Endothelial cell of umbilical vein (primary cell): ENCODE results near the gene PLAA. TPM values are rescaled to one million over a fixed set of nuclear protein-coding genes. Genes with fewer than 3 reads are reported as not detected.
A peak's percentile ranks its signal among the peaks of the same experiment; 100 is the strongest.

Experiments
- BruUV-seq: library from RNA; stranded (reverse); fragments of 400-500 nt; replicated peaks from 2 replicates; lab custom pipeline; 2021; lab: Mats Ljungman, UMichigan
- CTCF ChIA-PET: fragments of 300-600, 350-600 bp; sonication (Branson Sonifier 250); formaldehyde crosslinking; loops from one replicate; lab custom pipeline; 2021; ENCODE audit warnings: antibody characterized with exemption, inconsistent platforms; lab: Charles Lee
- POLR2A ChIA-PET: fragments of 300-600, 350-600 bp; sonication (Branson Sonifier 250); formaldehyde crosslinking; loops from one replicate; lab custom pipeline; 2021; ENCODE audit warnings: antibody characterized with exemption, inconsistent platforms; lab: Charles Lee
- DNase-seq: peaks from one replicate; pipeline ENCODE4 v3.0.0-alpha.2; 2011; ENCODE audit warnings: low read depth, low spot score
- FAIRE-seq: peaks from 2 replicates; lab custom pipeline; 2011; peaks lifted over from hg19 to GRCh38; lab: Jason Lieb, UNC
- H2AFZ ChIP-seq: 2 replicates; pipeline ENCODE4 v1.6.0; 2012; ENCODE audit warnings: low read depth, low read length, control low read depth, inconsistent platforms
- H3K27ac ChIP-seq: 2 replicates; pipeline ENCODE4 v1.5.1; 2011; ENCODE audit warnings: low read depth, mild to moderate bottlenecking, control low read depth, low read length, moderate library complexity; ENCODE audit not compliant: insufficient read depth
- H3K27me3 ChIP-seq, 2 experiments: 2 replicates each; pipeline versions ENCODE4 v1.6.0 to v1.6.1; 2011; ENCODE audit warnings: low read length in 2 of 2, mixed read lengths in 1 of 2; ENCODE audit not compliant: control insufficient read depth in 2 of 2, insufficient read depth in 2 of 2
- H3K36me3 ChIP-seq, 2 experiments: 2 replicates in 1 of 2; 3 replicates in 1 of 2; pipeline ENCODE4 v1.5.1; 2011; ENCODE audit warnings: low read length in 2 of 2, mild to moderate bottlenecking in 1 of 2, moderate library complexity in 1 of 2; ENCODE audit not compliant: control insufficient read depth in 2 of 2, insufficient read depth in 2 of 2; ENCODE audit errors: extremely low read depth in 1 of 2
- H3K4me1 ChIP-seq: 3 replicates; pipeline ENCODE4 v1.5.1; 2011; ENCODE audit warnings: mild to moderate bottlenecking, low read length; ENCODE audit not compliant: control insufficient read depth, insufficient read depth; ENCODE audit errors: extremely low read depth
- H3K4me2 ChIP-seq: 2 replicates; pipeline ENCODE4 v1.6.1; 2011; ENCODE audit warnings: low read length, control low read depth, mixed read lengths; ENCODE audit not compliant: insufficient read depth
- H3K4me3 ChIP-seq, 3 experiments: fragments of 200-600 bp in 1 of 3; sonication (generic), shearing (Covaris generic) in 1 of 3; replicated peaks in 1 of 3; 2 replicates each; pipeline ENCODE4 v1.5.1; 2011 to 2016; ENCODE audit warnings: control low read depth in 3 of 3, low read length in 3 of 3, mild to moderate bottlenecking in 2 of 3, inconsistent platforms in 1 of 3, low read depth in 1 of 3, moderate library complexity in 1 of 3; ENCODE audit not compliant: insufficient read depth in 1 of 3
- H3K79me2 ChIP-seq: 2 replicates; pipeline ENCODE4 v1.6.0; 2012; ENCODE audit warnings: low read length, inconsistent platforms; ENCODE audit not compliant: control insufficient read depth, insufficient read depth
- H3K9ac ChIP-seq: replicated peaks from 2 replicates; pipeline ENCODE3; 2011; ENCODE audit warnings: low read length, control low read depth; ENCODE audit not compliant: insufficient read depth; ENCODE audit errors: extremely low read depth
- H3K9me1 ChIP-seq: replicated peaks from 3 replicates; pipeline ENCODE4 v1.6.0; 2011; ENCODE audit warnings: mild to moderate bottlenecking, low read length; ENCODE audit not compliant: control insufficient read depth, insufficient read depth; ENCODE audit errors: extremely low read depth
- H3K9me3 ChIP-seq: replicated peaks from 2 replicates; pipeline ENCODE4 v1.5.1; 2012; ENCODE audit warnings: low read length, inconsistent platforms; ENCODE audit not compliant: control insufficient read depth, insufficient read depth
- H4K20me1 ChIP-seq: replicated peaks from 2 replicates; pipeline ENCODE3; 2011; ENCODE audit warnings: mild to moderate bottlenecking, low read length; ENCODE audit not compliant: control insufficient read depth, insufficient read depth; ENCODE audit errors: extremely low read depth
- EZH2 ChIP-seq: IDR thresholded peaks from 2 replicates; pipeline ENCODE4 v1.6.1; 2012; ENCODE audit warnings: borderline replicate concordance, low read depth, mild to moderate bottlenecking, moderate library complexity, low read length, inconsistent platforms; ENCODE audit not compliant: severe bottlenecking
- FOS ChIP-seq: IDR thresholded peaks from 2 replicates; pipeline ENCODE4 v1.6.1; 2011; ENCODE audit warnings: mild to moderate bottlenecking, low read length, moderate library complexity, borderline replicate concordance; ENCODE audit not compliant: insufficient read depth
- GATA2 ChIP-seq: IDR thresholded peaks from 2 replicates; pipeline ENCODE4 v1.7.0; 2011; ENCODE audit warnings: low read depth, mild to moderate bottlenecking, moderate library complexity, mixed read lengths, low read length; ENCODE audit not compliant: insufficient read length, insufficient read depth
- JUN ChIP-seq: IDR thresholded peaks from 2 replicates; pipeline ENCODE4 v1.6.1; 2011; ENCODE audit warnings: borderline replicate concordance, low read depth; ENCODE audit not compliant: insufficient read length, insufficient read depth
- MYC ChIP-seq: IDR thresholded peaks from one replicate; pipeline ENCODE4 v1.6.1; 2011; ENCODE audit warnings: mild to moderate bottlenecking, low read depth, low read length
- POLR2A ChIP-seq: IDR thresholded peaks from 2 replicates; pipeline ENCODE4 v1.6.1; 2012; ENCODE audit warnings: low read depth, mild to moderate bottlenecking, control low read depth, low read length
- POLR2AphosphoS5 ChIP-seq: IDR thresholded peaks from 2 replicates; pipeline ENCODE4 v1.6.1; 2012; ENCODE audit warnings: low read depth, mild to moderate bottlenecking, control low read depth, low read length, moderate library complexity; ENCODE audit not compliant: insufficient read depth
- dilution Hi-C: fragments of 300-500 bp; cut with MboI; formaldehyde crosslinking; loops from one replicate; pipeline ENCODE4 v1.15.0; 2019; ENCODE audit warnings: low sequenced_read_pairs; ENCODE audit not compliant: extremely low pct_ligation_motif_present
- intact Hi-C: fragments of 100-400 bp; cut with micrococcal nuclease; formaldehyde crosslinking; loops from one replicate; pipeline ENCODE4 v1.10.0; 2022
- polyA plus RNA-seq, 4 experiments: library from polyadenylated mRNA; depleted of rRNA in 3 of 4; stranded (reverse) in 3 of 4; unstranded in 1 of 4; fragments of >200 nt; gene quantifications; 2 replicates each; pipeline versions ENCODE4 v1.2.1 to v1.2.3, GENCODE V29; 2011 to 2012; ENCODE audit warnings: missing spikeins in 1 of 4
- total RNA-seq: library from RNA; stranded (reverse); gene quantifications from 2 replicates; pipeline ENCODE4 v1.2.3, GENCODE V29; 2021
- TF ChIP-seq, protein P1 (sequence below), 2 donors: IDR thresholded peaks; 1 replicate in 1 of 2; 2 replicates in 1 of 2; pipeline ENCODE4 v1.5.1; 2011; ENCODE audit warnings: low read length in 2 of 2, mild to moderate bottlenecking in 2 of 2, moderate library complexity in 2 of 2, control low read depth in 1 of 2, inconsistent platforms in 1 of 2, low read depth in 1 of 2; ENCODE audit not compliant: insufficient read depth in 1 of 2; ENCODE audit errors: extremely low read depth in 1 of 2
- TF ChIP-seq, protein P2 (sequence below): IDR thresholded peaks from 2 replicates; pipeline ENCODE4 v1.6.1; 2011; ENCODE audit not compliant: insufficient read depth, insufficient read length

Gene PLAA
- total and polyA plus RNA-seq, 2 donors (not counting 3 experiments of a cell fraction or from before 2014, with no cell fraction given) = 15.6 to 36.9 TPM

DNA sequence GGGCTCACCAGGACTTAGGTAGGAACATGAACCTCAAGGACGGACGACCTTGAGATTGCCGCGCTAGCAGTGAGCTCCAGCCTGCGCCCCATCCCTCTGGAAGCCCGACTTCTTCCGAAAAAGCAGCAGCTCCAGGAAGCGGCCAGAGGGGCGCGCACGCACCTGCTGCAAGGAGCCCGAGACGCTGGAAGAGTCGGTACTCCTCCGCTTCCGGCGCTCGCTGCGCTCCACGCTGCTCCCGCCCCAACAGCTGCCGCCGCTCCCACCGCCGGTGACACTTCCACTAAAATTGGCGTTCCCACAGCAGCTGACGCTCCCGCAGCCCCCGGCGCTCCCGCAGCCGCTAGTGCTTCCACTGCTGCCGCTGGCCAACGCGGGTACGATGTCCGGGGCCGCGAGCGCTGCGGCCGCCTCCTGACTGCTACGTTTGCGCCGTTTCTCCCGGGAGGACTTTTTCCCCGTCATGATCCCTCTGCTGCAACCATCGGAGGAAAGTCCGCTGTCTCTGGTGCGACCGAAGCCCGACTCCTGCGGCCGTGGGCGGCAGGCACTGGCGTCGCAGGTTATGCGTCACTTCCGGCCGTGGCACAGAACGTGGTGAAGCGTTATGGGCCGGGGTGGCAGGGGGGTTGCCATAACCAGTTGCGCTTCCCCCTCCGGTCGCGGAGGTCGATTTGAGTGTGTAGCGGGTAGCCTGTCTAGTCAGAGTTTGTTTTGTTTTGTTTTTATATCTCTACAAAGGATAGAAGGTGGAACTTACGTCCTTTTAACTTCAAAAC, 54.6 kb downstream of the PLAA start, which contains the start of gene CAAP1:
TSS of gene CAAP1 (minus strand) at position 552 of the 779 bp plus-strand sequence. CDS start at position 465, 87 bp downstream.
- intact Hi-C loops (loop anchor here (1.0 to 10.0 kb wide), 5 partner anchors 55 to 680 kb away; partner anchors contain the start of genes C9orf72, IFT74 and PLAA), dilution Hi-C loops (no loop called here)
- H3K27me3 ChIP-seq = no peaks in the 10 kb centered on the region
- H3K9me3 ChIP-seq = no peaks in the 10 kb centered on the region
- POLR2A ChIA-PET = interaction anchor here (1.0 kb wide), 1 partner anchor 63 kb away, joined by 4 read pairs; the partner anchor contains the start of gene IFT74
- DNase-seq = peak; percentile 93
- H3K4me3 ChIP-seq = peak within 1 kb of the TSS; percentile 87 to 100 (median 99)
- peak within 1 kb of the TSS; percentile 83 for H3K27ac ChIP-seq
- TF ChIP-seq EZH2 = no peak
- TF ChIP-seq POLR2AphosphoS5 = peak; percentile 92
- peak; percentile 71 for TF ChIP-seq MYC
- no peak for TF ChIP-seq GATA2
- peak; percentile 94 for TF ChIP-seq POLR2A
- peak; percentile 15 for TF ChIP-seq FOS
- peak; percentile 12 for TF ChIP-seq JUN
- TF ChIP-seq, protein P1, sequence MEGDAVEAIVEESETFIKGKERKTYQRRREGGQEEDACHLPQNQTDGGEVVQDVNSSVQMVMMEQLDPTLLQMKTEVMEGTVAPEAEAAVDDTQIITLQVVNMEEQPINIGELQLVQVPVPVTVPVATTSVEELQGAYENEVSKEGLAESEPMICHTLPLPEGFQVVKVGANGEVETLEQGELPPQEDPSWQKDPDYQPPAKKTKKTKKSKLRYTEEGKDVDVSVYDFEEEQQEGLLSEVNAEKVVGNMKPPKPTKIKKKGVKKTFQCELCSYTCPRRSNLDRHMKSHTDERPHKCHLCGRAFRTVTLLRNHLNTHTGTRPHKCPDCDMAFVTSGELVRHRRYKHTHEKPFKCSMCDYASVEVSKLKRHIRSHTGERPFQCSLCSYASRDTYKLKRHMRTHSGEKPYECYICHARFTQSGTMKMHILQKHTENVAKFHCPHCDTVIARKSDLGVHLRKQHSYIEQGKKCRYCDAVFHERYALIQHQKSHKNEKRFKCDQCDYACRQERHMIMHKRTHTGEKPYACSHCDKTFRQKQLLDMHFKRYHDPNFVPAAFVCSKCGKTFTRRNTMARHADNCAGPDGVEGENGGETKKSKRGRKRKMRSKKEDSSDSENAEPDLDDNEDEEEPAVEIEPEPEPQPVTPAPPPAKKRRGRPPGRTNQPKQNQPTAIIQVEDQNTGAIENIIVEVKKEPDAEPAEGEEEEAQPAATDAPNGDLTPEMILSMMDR (IDR thresholded peaks at IDR 0.05; ENCODE audit: extremely low read depth in 1 of 2, insufficient read depth in 1 of 2, low read depth in 1 of 2, low read length in 2 of 2) = peak in 1 of 2 donors; percentile 43
- TF ChIP-seq, protein P2, sequence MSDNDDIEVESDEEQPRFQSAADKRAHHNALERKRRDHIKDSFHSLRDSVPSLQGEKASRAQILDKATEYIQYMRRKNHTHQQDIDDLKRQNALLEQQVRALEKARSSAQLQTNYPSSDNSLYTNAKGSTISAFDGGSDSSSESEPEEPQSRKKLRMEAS = peak; percentile 54
- H4K20me1 ChIP-seq = no peaks in the 10 kb centered on the region
- FAIRE-seq = peak; percentile 86
- peak within 1 kb of the TSS; percentile 100 for H3K4me2 ChIP-seq
- H3K79me2 ChIP-seq = peaks cover 43% of the 10 kb centered on the region
- BruUV-seq = no TSS peak
- H3K36me3 ChIP-seq = no peaks in the 10 kb centered on the region
- peak within 1 kb of the TSS; percentile 83 for H3K9ac ChIP-seq
- H3K4me1 ChIP-seq = peaks cover 25% of the 10 kb centered on the region
- H2AFZ ChIP-seq = peak within 1 kb of the TSS; percentile 88
- CTCF ChIA-PET = interaction anchor here (0.6 to 2.4 kb wide), 10 partner anchors 9 to 384 kb away, joined by 3 to 8 read pairs (median 3); partner anchors contain the start of genes IFT74 and PLAA
- no peaks in the 10 kb centered on the region for H3K9me1 ChIP-seq
